HepG2 (cell line): ENCODE results near the gene RBPJ. TPM values are rescaled to one million over a fixed set of nuclear protein-coding genes. Genes with fewer than 3 reads are reported as not detected.
A peak's percentile ranks its signal among the peaks of the same experiment; 100 is the strongest.

Experiments
- CAMTA2 ChIP-seq: sonication (generic); formaldehyde crosslinking; IDR thresholded peaks from 2 replicates; pipeline ENCODE4 v1.4.0; 2020; ENCODE audit warnings: mild to moderate bottlenecking, missing genetic modification reagents, borderline replicate concordance
- FOXO1 ChIP-seq: sonication (generic); formaldehyde crosslinking; IDR thresholded peaks from 2 replicates; pipeline ENCODE4 v1.4.0; 2020; ENCODE audit warnings: missing genetic modification reagents
- HNRNPL ChIP-seq: fragments of 200-400 bp; formaldehyde crosslinking; IDR thresholded peaks from 2 replicates; pipeline ENCODE4 v1.6.1; 2017; ENCODE audit warnings: mild to moderate bottlenecking, low read depth, low read length
- HOXA3 ChIP-seq: sonication (generic); formaldehyde crosslinking; IDR thresholded peaks from 2 replicates; pipeline ENCODE4 v1.5.0; 2020; ENCODE audit warnings: missing genetic modification reagents
- HOXD1 ChIP-seq: sonication (generic); formaldehyde crosslinking; IDR thresholded peaks from 2 replicates; pipeline ENCODE4 v1.5.0; 2020; ENCODE audit warnings: missing genetic modification reagents
- LBX2 ChIP-seq: sonication (generic); formaldehyde crosslinking; IDR thresholded peaks from 2 replicates; pipeline ENCODE4 v1.5.0; 2020; ENCODE audit warnings: missing genetic modification reagents, mild to moderate bottlenecking, borderline replicate concordance
- MTA1 ChIP-seq: sonication (generic); formaldehyde crosslinking; IDR thresholded peaks from 2 replicates; pipeline ENCODE4 v1.4.0; 2020; ENCODE audit warnings: missing genetic modification reagents, mild to moderate bottlenecking, borderline replicate concordance
- NFAT5 ChIP-seq: sonication (generic); formaldehyde crosslinking; IDR thresholded peaks from 2 replicates; pipeline ENCODE4 v1.4.0; 2020; ENCODE audit warnings: missing genetic modification reagents
- PAF1 ChIP-seq: IDR thresholded peaks from 2 replicates; pipeline ENCODE4 v1.6.1; 2016; ENCODE audit warnings: missing genetic modification reagents, missing compliant biosample characterization
- PCBP1 ChIP-seq: fragments of 200-400 bp; formaldehyde crosslinking; IDR thresholded peaks from 2 replicates; pipeline ENCODE4 v1.6.1; 2017; ENCODE audit warnings: mild to moderate bottlenecking, low read depth, low read length, borderline replicate concordance
- ZFP37 ChIP-seq: sonication (generic); formaldehyde crosslinking; IDR thresholded peaks from 2 replicates; pipeline ENCODE4 v1.4.0; 2020; ENCODE audit warnings: missing genetic modification reagents, borderline replicate concordance
- ZMAT3 ChIP-seq: sonication (generic); formaldehyde crosslinking; conservative IDR thresholded peaks from 2 replicates; pipeline ENCODE4 v1.7.0; 2021; ENCODE audit warnings: missing genetic modification reagents
- ZNF333 ChIP-seq: sonication (generic); formaldehyde crosslinking; IDR thresholded peaks from 2 replicates; pipeline ENCODE4 v1.4.0; 2020; ENCODE audit warnings: mild to moderate bottlenecking, missing genetic modification reagents, borderline replicate concordance
- ZNF569 ChIP-seq: sonication (generic); formaldehyde crosslinking; IDR thresholded peaks from 2 replicates; pipeline ENCODE4 v1.5.0; 2020; ENCODE audit warnings: mild to moderate bottlenecking, missing genetic modification reagents, moderate library complexity, borderline replicate concordance
- ZNF678 ChIP-seq: sonication (generic); formaldehyde crosslinking; IDR thresholded peaks from 2 replicates; pipeline ENCODE4 v1.4.0; 2020; ENCODE audit warnings: mild to moderate bottlenecking, missing genetic modification reagents
- ZNF7 ChIP-seq: IDR thresholded peaks from 2 replicates; pipeline ENCODE4 v1.6.1; 2016; ENCODE audit warnings: missing biosample characterization, missing genetic modification reagents
- ZNF776 ChIP-seq: sonication (generic); formaldehyde crosslinking; IDR thresholded peaks from 2 replicates; pipeline ENCODE4 v1.4.0; 2020; ENCODE audit warnings: mild to moderate bottlenecking, missing genetic modification reagents
- ZSCAN22 ChIP-seq: sonication (generic); formaldehyde crosslinking; IDR thresholded peaks from 2 replicates; pipeline ENCODE4 v1.4.0; 2020; ENCODE audit warnings: mild to moderate bottlenecking, missing genetic modification reagents
- ZSCAN9 ChIP-seq: IDR thresholded peaks from 2 replicates; pipeline ENCODE4 v1.6.1; 2016; ENCODE audit warnings: borderline replicate concordance
- polyA plus RNA-seq, 8 experiments: library from polyadenylated mRNA; depleted of rRNA in 3 of 8; stranded (reverse) in 7 of 8; unstranded in 1 of 8; fragments of >200 nt; fragmentation: Illumina TruSeq in 4 of 8; extraction: Trizol in 4 of 8; gene quantifications; 2 replicates each; pipeline versions ENCODE4 v1.2.1 to v1.2.3, GENCODE V29; 2011 to 2016; ENCODE audit warnings: low read depth in 4 of 8, missing spikeins in 1 of 8, mixed read lengths in 1 of 8; ENCODE audit not compliant: insufficient read depth in 1 of 8
- total RNA-seq, 5 experiments: library from RNA; depleted of rRNA; stranded (reverse); fragments of >200 nt; fragmentation: Illumina TruSeq; extraction: Trizol; gene quantifications; 2 replicates each; pipeline ENCODE4 v1.2.3, GENCODE V29; 2016; ENCODE audit warnings: low read depth in 1 of 5
- TF ChIP-seq, protein P1 (sequence below): IDR thresholded peaks from 2 replicates; pipeline ENCODE4 v1.6.1; 2016; ENCODE audit warnings: low read depth, borderline replicate concordance
- TF ChIP-seq, protein P2 (sequence below): sonication (generic); formaldehyde crosslinking; IDR thresholded peaks from 2 replicates; pipeline ENCODE4 v1.4.0; 2020; ENCODE audit warnings: mild to moderate bottlenecking, missing genetic modification reagents
- TF ChIP-seq, protein P3 (sequence below): sonication (generic); formaldehyde crosslinking; IDR thresholded peaks from 2 replicates; pipeline ENCODE4 v1.5.0; 2020; ENCODE audit warnings: missing genetic modification reagents
- TF ChIP-seq, protein P4 (sequence below): sonication (generic); formaldehyde crosslinking; IDR thresholded peaks from 2 replicates; pipeline ENCODE4 v1.4.0; 2020; ENCODE audit warnings: missing genetic modification reagents

The RBPJ gene
- total and polyA plus RNA-seq, 2 of the 13 experiments (the other 11 are each of a cell fraction or from before 2014, with no cell fraction given) = 25.9 to 33.2 TPM

- no peak for TF ChIP-seq ZNF776 (CRISPR knock-in tag)
- no peak for TF ChIP-seq ZMAT3 (CRISPR knock-in tag)
- no peak for TF ChIP-seq ZNF7
- no peak for TF ChIP-seq PAF1
- TF ChIP-seq, protein P1, sequence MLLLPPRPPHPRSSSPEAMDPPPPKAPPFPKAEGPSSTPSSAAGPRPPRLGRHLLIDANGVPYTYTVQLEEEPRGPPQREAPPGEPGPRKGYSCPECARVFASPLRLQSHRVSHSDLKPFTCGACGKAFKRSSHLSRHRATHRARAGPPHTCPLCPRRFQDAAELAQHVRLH (CRISPR knock-in tag) = no peak
- TF ChIP-seq LBX2 = no peak
- TF ChIP-seq ZFP37 = no peak
- TF ChIP-seq NFAT5 (CRISPR knock-in tag) = no peak
- no peak for TF ChIP-seq HNRNPL
- TF ChIP-seq, protein P2, sequence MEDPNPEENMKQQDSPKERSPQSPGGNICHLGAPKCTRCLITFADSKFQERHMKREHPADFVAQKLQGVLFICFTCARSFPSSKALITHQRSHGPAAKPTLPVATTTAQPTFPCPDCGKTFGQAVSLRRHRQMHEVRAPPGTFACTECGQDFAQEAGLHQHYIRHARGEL (CRISPR knock-in tag) = no peak
- no peak for TF ChIP-seq ZNF678 (CRISPR knock-in tag)
- TF ChIP-seq, protein P3, sequence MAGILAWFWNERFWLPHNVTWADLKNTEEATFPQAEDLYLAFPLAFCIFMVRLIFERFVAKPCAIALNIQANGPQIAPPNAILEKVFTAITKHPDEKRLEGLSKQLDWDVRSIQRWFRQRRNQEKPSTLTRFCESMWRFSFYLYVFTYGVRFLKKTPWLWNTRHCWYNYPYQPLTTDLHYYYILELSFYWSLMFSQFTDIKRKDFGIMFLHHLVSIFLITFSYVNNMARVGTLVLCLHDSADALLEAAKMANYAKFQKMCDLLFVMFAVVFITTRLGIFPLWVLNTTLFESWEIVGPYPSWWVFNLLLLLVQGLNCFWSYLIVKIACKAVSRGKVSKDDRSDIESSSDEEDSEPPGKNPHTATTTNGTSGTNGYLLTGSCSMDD = no peak
- TF ChIP-seq, protein P4, sequence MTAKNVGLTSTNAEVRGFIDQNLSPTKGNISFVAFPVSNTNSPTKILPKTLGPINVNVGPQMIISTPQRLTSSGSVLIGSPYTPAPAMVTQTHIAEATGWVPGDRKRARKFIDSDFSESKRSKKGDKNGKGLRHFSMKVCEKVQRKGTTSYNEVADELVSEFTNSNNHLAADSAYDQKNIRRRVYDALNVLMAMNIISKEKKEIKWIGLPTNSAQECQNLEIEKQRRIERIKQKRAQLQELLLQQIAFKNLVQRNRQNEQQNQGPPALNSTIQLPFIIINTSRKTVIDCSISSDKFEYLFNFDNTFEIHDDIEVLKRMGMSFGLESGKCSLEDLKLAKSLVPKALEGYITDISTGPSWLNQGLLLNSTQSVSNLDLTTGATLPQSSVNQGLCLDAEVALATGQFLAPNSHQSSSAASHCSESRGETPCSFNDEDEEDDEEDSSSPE (CRISPR knock-in tag) = no peak
- TF ChIP-seq CAMTA2 (CRISPR knock-in tag) = no peak
- 0 out of 2 replicates have a peak, but pooled peaks have one; percentile 23 for TF ChIP-seq HOXD1 (CRISPR knock-in tag)
- no peak; the same call in 1 of the 2 replicates for TF ChIP-seq FOXO1
- TF ChIP-seq MTA1 (CRISPR knock-in tag) = no peak
- TF ChIP-seq ZNF333 = no peak
- no peak for TF ChIP-seq ZSCAN22 (CRISPR knock-in tag)
- no peak for TF ChIP-seq ZSCAN9 (CRISPR knock-in tag)
- 0 out of 2 replicates have a peak, but pooled peaks have one; percentile 37 for TF ChIP-seq HOXA3 (CRISPR knock-in tag)
- TF ChIP-seq PCBP1 = no peak
- no peak for TF ChIP-seq ZNF569 (CRISPR knock-in tag)
These were observed 51.8 kb downstream of the RBPJ start (continued) for GRCh38 chr4:26372525-26373172.
